AG09319 (cell line): ENCODE measurements around the gene PDZD2.

Source experiments
- DNase-seq: peaks from one replicate; pipeline ENCODE4 v3.0.0-alpha.2; 2010; ENCODE audit warnings: low read depth; ENCODE audit errors: extremely low read depth
- CTCF ChIP-seq: IDR thresholded peaks from 2 replicates; pipeline ENCODE4 v1.5.1; 2011; ENCODE audit warnings: low read depth, mild to moderate bottlenecking, inconsistent platforms, low read length, moderate library complexity

The PDZD2 gene

GRCh38 chr5:32059761-32060530 is 421.0 kb downstream of the PDZD2 start:
- TF ChIP-seq CTCF = no peak
- no peak for DNase-seq

- no peak for DNase-seq
- no peak for TF ChIP-seq CTCF
These were observed 422.3 kb downstream of the PDZD2 start for GRCh38 chr5:32061236-32061635.

- TF ChIP-seq CTCF = no peak
- no peak for DNase-seq
These were observed 427.5 kb downstream of the PDZD2 start for GRCh38 chr5:32066448-32066847.

- DNase-seq = no peak
- no peak for TF ChIP-seq CTCF
These were observed 429.0 kb downstream of the PDZD2 start for GRCh38 chr5:32067774-32068470.

- no peak for DNase-seq
- no peak for TF ChIP-seq CTCF
These were observed 429.6 kb downstream of the PDZD2 start for GRCh38 chr5:32068561-32068960.

- no peak for DNase-seq
- no peak for TF ChIP-seq CTCF
These were observed 430.5 kb downstream of the PDZD2 start for GRCh38 chr5:32069396-32069795.

GRCh38 chr5:32071351-32071944 is 432.5 kb downstream of the PDZD2 start:
- DNase-seq = no peak
- no peak for TF ChIP-seq CTCF
